ENCODE measurements around the gene SLIT3.

- TF ChIP-seq, protein P1, sequence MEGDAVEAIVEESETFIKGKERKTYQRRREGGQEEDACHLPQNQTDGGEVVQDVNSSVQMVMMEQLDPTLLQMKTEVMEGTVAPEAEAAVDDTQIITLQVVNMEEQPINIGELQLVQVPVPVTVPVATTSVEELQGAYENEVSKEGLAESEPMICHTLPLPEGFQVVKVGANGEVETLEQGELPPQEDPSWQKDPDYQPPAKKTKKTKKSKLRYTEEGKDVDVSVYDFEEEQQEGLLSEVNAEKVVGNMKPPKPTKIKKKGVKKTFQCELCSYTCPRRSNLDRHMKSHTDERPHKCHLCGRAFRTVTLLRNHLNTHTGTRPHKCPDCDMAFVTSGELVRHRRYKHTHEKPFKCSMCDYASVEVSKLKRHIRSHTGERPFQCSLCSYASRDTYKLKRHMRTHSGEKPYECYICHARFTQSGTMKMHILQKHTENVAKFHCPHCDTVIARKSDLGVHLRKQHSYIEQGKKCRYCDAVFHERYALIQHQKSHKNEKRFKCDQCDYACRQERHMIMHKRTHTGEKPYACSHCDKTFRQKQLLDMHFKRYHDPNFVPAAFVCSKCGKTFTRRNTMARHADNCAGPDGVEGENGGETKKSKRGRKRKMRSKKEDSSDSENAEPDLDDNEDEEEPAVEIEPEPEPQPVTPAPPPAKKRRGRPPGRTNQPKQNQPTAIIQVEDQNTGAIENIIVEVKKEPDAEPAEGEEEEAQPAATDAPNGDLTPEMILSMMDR (IDR thresholded peaks at IDR 0.05): no peak
- no peak for TF ChIP-seq POLR2AphosphoS5 (IDR thresholded peaks at IDR 0.05)
- TF ChIP-seq POLR2A (IDR thresholded peaks at IDR 0.05): no peak
Measured at GRCh38 chr5:169218861-169219260, 82.1 kb downstream of the SLIT3 start.

All from suprapubic skin (tissue), 4 donors.